NCI-H345 treated with DMSO at 0.1 percent for 48 hours (cell line): Measurements from ENCODE around the gene GNG8.

Experiments used
- DNase-seq: peaks from one replicate; lab custom pipeline; 2025; ENCODE audit not compliant: unreplicated experiment; lab: John Stamatoyannopoulos, UW

GNG8 gene

DNA sequence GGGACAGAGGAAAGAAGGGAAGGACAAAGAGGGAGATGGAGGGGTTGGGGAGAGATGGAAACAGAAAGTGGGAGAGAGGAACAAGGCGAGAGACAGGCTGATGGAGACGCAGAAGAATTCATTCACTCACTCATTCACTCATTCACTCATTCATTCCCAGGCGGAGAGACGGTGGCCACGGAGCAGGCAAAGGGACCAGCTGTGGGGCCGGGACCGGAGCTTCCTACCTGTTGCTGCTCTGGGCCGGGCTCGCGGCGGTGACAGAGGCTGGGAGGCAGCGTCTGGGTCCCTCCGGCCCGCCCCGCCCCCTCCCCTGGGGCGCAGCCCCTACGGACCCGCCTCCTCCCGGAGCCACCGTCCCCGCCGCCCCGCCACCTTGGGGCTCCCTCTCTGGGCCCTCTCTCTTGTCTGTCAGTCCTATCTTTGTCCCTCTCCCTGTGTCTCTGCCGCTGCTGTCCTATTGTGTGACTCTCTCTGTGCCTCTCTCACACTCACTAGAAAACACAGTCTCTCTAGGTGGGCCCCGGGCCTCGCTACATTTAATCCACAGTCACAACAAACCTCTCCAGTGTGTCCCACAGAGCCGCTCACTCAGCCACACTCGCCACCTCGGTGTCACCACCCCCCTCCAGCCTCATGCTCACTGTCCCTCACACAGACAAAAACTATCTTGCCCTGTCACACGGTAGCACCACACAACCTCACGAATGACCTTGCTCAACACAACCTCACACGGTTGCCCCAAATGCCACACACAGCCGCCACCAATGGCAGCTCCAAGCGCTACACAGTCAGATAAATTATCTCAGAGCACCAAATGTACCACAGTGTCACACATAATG is at the start of gene GNG8:
GNG8 (minus strand) TSS at position 283 of the 842 bp plus-strand sequence. CDS start 1,520 bp downstream, outside the sequence.
- DNase-seq: no peak

DNA sequence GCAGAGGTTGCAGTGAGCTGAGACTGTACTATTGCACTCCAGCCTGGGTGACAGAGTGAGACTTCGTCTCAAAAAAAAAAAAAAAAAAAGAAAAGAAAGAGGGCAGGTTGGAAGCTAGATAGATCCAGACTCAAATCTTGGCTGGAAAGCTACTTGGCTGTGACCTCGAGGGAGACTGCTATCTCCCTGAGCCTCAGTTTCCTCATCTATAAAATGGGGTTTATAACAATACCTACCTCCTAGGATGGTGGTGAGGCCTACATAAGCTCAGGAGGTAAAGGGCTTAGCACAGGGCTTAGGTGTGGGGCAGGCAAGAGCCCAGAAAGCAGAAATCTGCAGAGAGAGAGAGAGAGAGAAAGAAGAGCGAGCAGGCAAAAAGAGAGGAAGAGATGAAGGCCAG is 49.2 kb upstream of the GNG8 start:
- no peak for DNase-seq

DNA sequence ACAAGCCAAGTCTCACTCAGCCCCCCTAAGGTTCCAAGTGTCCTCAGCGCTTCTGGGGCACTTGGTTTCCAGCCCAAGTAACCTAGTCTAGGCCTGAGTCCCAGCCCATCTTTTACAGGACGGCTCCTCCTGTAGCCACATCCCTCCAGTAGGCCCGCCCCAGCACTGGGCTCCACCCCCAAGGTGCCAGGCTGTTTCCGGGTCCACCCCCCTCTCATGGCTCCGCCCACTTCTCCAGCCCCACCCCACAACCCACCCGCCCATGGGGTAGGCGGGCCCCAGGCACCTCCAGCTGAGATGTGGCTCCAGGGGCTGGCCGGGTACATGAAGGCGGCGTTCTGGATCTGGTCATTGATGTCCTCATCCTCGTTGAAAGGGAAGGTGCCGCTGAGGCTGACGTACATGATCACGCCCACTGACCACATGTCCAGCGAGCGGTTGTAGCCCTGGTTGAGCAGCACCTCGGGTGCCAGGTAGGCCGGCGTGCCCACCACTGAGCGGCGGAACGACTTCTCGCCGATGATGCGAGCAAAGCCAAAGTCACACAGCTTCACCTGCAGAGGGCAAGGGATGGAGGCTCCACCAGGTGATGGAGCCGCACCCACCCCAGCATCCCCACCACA is 42.2 kb upstream of the GNG8 start:
- no peak for DNase-seq

DNA sequence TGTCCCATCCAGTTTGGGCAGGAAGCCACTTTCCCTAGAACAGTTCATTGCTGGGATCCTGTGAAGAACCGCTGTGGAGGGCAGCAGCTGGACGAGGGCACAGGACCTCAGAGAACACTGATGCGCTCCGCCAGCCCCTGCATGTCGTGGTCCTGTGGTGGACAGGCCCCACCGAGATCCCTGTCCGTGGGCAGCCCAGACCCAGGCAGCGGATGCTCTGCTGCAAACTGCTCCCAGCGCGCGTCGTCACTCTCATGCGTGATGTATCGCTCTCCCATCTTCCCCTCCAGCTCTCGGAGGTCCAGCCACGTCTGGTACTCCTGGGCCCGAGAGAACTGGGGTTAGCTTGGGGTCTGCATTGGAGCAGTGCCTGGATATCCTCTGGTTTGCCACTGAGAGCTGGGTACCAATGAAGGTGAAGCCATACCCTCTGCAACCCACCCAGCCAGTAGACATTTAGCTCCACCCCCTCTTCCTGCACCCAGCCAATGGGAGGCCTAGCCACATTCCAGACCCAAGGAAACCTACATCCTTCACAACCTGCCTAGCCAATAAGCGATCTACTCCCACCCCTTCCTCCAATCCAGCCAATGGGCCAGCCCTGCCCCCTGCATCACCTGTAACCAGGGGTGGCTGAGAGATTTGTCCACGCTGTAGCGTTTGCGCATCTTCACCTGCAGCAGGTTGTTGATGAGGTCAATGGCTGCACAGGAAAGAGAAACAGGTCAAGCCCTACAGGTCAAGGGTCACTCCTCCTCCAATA is 38.6 kb upstream of the GNG8 start:
- no peak for DNase-seq

DNA sequence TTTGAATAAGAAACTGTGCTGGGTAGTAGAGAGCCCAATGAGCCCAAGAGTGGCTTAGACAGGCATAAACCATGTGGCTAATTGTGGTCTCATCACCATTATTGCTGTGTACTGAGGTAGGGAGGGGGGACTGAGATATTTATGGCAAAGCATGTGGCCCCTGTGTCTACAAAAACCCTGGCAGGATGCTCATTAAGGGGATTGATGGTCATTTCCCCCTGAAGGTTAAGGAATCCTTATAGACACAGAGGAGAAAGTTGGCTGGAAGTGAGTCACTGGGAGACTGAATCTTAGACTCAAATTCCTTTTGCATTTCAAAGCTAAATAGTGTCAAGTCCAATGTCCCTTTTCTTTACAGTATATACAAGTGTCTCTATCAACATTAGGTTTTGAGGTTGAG is 34.8 kb upstream of the GNG8 start:
- DNase-seq: no peak

DNA sequence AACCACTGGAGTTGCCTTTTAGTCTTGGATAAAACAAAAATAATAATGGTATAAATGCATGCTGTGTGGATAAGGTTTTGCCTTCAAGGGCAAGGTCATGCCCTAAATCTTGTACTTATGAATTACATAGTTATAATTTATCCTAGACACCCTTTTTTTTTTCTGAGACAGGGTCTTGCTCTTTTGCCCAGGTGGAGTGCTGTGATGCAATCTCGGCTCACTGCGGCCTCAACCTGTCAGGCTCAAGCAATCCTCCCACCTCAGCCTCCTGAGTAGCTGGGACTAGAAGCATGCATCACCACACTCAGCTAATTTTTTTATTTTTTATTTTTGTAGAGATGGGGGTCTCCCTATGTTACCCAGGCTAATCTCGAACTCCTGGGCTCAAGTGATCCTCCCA is 32.7 kb upstream of the GNG8 start:
- no peak for DNase-seq

DNA sequence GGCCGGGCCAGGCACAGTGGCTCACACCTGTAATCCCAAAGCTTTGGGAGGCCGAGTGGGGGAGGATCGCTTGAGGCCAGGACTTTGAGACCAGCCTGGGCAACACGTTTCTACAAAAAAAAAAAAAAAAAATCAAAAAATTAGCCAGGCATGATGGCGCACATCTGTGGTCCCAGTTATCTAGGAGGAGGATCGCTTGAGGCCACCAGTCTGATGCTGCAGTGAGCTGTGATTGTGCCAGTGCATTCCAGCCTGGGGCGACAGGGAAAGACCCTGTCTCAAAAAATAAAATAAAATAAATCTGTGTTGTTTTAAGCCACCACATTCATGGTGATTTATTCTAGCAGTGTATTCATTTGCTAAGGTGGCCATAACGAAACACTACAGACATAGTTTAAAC is 29.1 kb upstream of the GNG8 start:
- DNase-seq: no peak

DNA sequence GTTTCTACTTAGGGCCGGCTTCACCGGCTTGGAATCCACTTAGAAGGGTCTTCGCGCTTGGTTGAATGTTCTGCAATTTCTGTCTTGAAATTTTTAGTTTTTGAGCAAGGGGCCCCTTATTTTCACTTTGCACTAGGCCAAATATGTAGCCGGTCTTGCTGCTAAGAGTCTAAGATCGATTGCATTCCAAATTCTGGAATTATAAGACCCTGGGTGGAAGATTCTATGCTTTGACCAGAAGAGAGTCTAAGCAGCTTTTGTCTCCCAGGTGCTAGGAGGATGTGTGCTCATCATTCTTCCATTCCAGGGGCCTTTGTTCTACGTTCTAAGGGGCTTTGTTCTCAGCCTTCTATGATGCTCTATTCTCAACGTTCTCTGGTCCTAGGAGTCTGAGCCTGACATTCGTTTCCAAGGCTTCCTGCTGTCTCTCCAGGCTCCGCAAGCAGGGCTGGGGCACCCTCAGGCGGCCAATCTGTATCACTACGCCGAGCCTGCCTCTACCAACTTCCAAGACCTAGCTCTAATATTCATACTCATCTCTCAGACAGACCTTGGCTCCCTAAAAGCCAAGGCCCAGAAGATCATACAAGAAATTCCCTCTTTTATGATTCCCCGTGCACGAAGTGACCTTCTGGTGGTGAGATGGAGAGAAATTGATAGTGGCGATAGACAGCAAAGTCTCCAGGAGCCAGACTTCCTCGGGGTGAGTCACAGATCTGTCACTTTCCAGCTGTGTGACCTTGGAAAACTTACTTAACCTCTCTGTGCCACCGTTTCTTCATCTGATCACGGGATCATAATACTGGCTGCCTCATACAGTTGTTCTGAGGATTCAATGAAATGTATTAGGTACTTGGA is 26.0 kb upstream of the GNG8 start:
- DNase-seq: peak; percentile 84

DNA sequence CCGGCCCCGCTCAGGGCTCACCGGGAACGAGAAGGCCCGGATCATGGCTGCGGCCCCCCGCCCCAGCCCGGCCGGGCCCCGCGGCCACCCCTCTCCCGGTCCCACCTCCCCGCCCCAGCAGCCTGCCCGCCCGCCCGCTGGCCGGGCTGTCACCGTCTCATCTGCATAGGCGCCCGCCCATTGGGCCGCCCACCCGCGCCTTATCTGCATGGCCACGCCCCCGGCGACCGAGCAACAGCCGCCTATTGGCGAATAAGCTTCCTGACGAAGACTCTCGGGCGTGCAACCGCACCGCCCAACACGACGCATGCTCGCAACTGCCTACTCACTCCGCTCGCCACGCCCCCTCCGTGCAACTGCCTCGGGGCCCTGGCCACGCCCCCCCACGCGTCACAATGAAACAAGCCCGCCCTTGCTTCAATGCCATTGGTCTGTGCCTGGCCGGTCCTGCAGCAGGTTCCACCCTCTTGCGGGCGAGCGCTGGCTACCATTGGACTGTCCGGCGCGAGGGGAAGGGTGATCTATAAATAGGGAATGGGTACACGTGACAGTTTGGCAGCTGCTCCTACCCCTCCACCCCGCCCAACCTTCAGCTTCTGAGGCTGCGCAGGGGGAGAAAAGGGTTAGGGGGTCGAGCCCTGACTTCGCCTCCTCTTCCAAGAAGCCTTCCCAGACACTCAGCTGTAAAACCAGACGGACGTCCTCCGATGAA is 25.2 kb upstream of the GNG8 start, which contains the start of gene DACT3:
DACT3 (minus strand) TSS at position 163 of the 712 bp plus-strand sequence; CDS start at position 45, 118 bp downstream.
- DNase-seq: peak; percentile 94

DNA sequence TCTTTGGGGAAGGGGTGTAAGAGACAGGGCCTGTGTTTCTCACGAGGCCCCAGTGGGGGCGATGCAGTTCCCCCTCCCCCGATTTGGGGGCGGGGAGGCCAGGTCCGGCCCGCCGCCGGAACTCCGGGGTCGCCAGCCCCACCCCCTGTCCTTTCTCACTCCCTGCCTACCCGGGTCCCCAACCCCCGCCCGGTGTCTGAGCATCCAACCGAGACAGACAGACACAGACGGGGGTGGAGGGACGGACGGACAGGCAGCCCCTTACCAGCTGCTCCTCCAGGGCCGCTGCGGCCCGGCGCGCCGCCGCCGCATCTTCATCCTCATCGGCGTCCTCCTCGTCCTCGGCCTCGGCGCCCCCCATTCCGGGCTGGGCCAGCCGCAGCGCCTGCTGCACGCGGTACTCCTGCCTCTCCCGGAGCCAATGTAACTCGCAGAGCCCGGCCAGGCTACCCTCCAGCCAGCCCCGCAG is 24.6 kb upstream of the GNG8 start:
- DNase-seq: no peak

DNA sequence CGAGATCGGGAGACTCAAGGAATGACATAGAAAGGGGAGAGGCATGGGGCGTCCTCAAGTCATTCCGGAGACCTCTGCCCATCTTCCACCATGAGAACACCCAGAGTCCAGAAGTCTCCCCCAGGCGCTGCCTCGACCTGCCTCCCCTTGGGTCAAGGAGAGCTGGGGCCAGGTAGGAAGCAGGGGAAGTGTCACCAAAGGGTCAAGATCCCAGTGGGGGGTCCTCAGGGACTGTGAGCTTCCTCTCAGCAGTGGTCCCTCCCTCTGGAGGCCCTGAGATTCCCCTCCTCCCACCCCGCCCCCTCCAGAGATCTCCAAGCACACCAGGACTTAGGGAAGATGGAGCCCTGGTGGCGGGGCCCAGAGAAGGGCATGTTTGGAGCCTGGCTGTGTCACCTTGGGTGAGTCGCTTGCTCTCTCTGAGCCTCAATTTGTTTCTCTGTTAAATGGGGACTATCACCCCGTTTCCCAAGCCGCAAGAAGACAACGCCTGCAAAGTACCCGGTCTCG is 24.1 kb upstream of the GNG8 start:
- no peak for DNase-seq

DNA sequence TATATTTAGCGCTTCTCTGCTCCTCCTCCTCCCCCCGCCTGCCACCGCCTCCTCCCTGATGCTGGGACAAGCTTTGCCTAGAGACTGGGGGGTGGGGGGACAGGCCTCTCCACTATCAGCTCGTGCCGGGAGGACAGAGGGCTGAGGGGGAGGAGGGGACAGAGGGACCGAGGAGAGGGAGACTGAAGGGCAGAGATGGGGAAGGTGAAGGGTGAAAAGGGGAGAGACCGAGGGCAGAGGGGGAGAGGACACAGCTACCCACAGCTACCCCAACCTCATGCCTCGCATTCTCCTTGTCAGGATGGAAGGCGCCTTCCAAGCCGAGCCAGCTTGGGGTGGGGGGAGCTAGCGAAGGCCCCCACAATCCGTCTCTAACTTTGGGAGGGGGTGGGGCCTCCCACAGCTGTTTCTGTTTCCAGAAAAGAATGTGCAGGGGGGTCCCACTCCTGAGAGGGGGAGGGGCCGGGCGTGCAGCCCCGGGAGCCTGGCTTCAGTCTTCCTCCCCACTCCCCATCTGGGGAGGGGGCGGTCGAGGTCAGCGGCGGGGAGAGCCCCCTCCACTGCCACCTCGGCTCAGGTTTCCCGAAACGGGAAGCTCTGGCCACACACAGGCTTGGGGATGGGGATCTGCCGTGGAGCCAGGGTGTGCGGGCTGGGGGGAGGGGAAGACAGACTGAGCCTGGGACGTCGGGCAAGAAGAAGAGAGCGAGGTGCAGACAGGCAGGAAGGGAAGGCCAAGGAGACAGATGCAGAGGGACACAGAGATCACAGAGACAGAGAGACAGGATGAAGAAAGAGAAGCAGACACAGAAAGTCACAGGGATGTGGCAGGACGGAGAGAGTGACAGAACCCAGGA is 23.4 kb upstream of the GNG8 start:
- DNase-seq: no peak

DNA sequence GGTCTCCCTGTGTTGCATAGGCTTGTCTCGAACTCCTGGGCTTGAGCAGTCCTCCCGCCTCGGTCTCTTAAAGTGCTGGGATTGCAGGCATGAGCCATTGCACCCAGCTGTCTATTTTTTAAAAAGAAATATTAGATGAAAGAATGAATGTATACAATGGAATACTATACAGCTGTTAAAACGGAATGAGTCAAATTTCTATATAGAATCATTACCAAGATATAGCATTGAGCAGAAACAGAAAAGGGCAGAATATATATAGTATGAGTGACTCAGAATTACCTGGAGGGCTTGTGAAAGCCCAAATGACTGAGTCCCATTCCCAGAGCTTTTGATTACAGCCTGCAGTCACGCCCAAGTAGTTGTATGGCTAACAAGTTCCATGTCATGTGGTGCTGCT is 20.5 kb upstream of the GNG8 start:
- DNase-seq: no peak

DNA sequence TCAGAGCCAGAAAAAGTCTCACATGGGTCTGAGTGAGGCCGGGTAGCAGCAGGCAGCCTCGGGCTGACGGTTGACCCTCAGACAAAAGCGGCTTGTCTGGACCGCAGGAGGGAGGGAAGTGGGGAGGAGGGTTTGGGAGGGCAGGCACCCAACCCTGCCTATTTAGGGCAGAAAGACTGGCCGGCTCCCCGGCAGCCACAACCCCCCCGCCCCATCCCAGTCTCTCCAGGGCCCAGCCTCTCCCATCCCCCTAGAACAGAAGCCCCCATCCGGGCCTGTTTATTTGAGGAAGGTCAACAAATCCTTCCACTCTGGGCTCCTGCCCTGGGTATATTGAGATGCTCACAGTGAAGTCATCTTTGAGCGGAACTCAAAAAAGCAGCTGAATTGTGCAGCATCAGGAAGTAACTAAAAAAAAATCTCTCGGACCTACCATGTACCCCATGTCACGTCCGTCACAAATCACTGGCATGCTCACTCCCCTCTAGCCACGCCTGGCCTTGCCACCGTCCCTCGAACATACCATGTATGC is 18.7 kb upstream of the GNG8 start:
- DNase-seq: no peak

DNA sequence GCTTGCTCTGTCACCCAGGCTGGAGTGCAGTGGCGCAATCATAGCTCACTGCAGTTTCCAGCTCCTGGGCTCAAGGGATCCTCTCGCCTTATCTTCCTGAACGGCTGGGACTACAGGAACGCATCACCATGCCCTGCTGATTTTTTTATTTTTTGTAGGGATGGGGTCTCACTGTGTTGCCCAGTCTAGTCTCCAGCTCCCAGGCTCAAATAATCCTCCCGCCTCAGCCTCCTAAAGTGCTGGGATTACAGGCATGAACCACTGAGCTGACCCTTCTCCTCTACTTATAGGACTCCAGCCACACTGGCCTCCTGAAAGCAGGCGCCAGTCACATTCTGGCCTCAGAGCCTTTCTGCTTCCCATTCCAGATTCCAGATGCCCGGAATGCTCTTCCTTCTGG is 14.4 kb upstream of the GNG8 start:
- no peak for DNase-seq

DNA sequence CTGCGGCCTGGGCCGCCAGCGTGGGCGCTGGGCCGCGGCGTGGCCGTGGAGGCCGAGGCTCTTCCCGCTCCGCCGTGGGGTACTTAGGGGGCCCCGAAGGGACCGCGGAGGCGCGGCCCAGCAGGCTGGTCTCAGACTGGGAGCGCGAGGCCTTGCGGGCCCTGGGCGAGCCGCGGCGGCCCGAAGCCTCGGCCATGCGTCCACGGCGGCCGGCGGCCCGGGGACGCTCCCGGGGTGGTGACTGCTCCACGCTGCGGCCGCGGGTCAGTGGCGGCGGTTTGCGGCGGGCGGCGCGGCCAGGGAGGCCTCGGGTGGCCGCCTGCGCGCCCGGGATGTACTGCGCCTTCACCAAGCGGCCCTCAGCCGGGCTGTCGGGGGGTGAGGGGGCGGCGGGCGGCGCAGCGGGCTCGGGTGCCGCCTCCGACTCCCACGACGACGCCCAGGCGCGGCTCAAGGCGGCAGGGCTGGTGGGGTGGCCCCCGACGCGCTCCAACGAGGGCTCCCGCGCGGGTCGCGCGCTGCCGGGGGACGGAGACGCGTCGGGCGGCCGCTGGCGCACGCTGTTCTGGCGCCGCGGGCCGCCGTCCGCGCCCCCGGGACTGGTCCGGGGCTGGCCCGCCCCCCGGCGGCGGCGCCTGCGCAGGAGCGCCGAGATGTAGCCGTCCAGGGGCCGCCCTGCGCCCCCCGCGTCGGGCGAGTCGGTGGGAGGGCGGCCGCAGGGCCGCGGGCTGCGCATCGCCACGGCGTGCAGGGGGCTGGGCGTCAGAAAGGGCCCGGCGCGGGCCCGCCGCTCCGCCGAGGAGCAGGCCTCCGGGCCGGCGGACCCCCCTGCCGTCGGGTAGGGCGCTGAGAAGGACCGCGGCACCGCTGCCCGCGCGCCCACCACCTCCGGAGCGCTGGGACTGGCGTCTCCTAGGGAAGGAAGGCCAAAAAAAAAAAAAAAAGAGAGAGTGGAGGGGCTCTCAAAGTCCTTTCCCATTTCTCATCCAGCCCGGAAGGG is 13.3 kb upstream of the GNG8 start:
- no peak for DNase-seq
